Liver (tissue), 9 donors: ENCODE results near the gene CIPC. TPM values are rescaled to one million over a fixed set of nuclear protein-coding genes. Genes with fewer than 3 reads are reported as not detected.

ENCODE experiments used
- DNase-seq: peaks from one replicate; pipeline ENCODE4 v3.0.0-alpha.2; 2017; ENCODE audit warnings: low spot score
- H3K27ac ChIP-seq, 2 donors: one replicate each; pipeline ENCODE4 v1.7.0; 2013; ENCODE audit warnings: inconsistent platforms in 2 of 2, low read length in 2 of 2, control low read depth in 1 of 2, low read depth in 1 of 2, mild to moderate bottlenecking in 1 of 2
- H3K27me3 ChIP-seq, 4 donors: one replicate each; pipeline versions ENCODE4 v1.6.1 to v1.7.0; 2013; ENCODE audit warnings: low read length in 3 of 4, inconsistent platforms in 1 of 4, mild to moderate bottlenecking in 1 of 4, moderate library complexity in 1 of 4; ENCODE audit not compliant: control insufficient read depth in 4 of 4, insufficient read depth in 4 of 4
- H3K36me3 ChIP-seq, 4 donors: one replicate each; pipeline versions ENCODE4 v1.6.1 to v1.7.0; 2013; ENCODE audit warnings: low read length in 3 of 4, mild to moderate bottlenecking in 3 of 4, low read depth in 1 of 4, moderate library complexity in 1 of 4; ENCODE audit not compliant: control insufficient read depth in 4 of 4, insufficient read depth in 3 of 4
- H3K4me1 ChIP-seq, 4 donors: one replicate each; pipeline versions ENCODE4 v1.6.1 to v1.7.0; 2013; ENCODE audit warnings: low read length in 3 of 4, mild to moderate bottlenecking in 3 of 4, moderate library complexity in 1 of 4; ENCODE audit not compliant: control insufficient read depth in 4 of 4, insufficient read depth in 4 of 4
- H3K4me3 ChIP-seq, 3 donors: one replicate each; pipeline versions ENCODE4 v1.6.1 to v1.7.0; 2013; ENCODE audit warnings: low read length in 3 of 3, control low read depth in 1 of 3, low read depth in 1 of 3, mild to moderate bottlenecking in 1 of 3
- H3K9ac ChIP-seq, 2 donors: one replicate each; pipeline ENCODE4 v1.7.0; 2013; ENCODE audit warnings: low read length in 2 of 2, mild to moderate bottlenecking in 2 of 2, moderate library complexity in 2 of 2, control low read depth in 1 of 2, low read depth in 1 of 2
- H3K9me3 ChIP-seq, 4 donors: one replicate each; pipeline versions ENCODE4 v1.6.1 to v1.7.0; 2013; ENCODE audit warnings: low read length in 3 of 4; ENCODE audit not compliant: control insufficient read depth in 4 of 4
- ATF3 ChIP-seq: IDR thresholded peaks from 2 replicates; pipeline ENCODE4 v1.6.1; 2016; ENCODE audit warnings: antibody characterized with exemption
- CTCF ChIP-seq: fragments of 150-350 bp; IDR thresholded peaks from 2 replicates; pipeline ENCODE4 v1.5.1; 2017; ENCODE audit warnings: improper control_type of control experiment, low read depth, low read length; ENCODE audit not compliant: missing input control
- EGR1 ChIP-seq, 2 donors: IDR thresholded peaks; 2 replicates each; pipeline ENCODE4 v1.6.1; 2016 to 2018; ENCODE audit warnings: antibody characterized with exemption in 2 of 2, low read depth in 2 of 2
- FOXA1 ChIP-seq: IDR thresholded peaks from 2 replicates; pipeline ENCODE4 v1.6.1; 2016; ENCODE audit warnings: antibody characterized with exemption
- FOXA2 ChIP-seq: IDR thresholded peaks from 2 replicates; pipeline ENCODE4 v1.6.1; 2016; ENCODE audit warnings: antibody characterized with exemption
- GABPA ChIP-seq, 2 donors: IDR thresholded peaks in 1 of 2; conservative IDR thresholded peaks in 1 of 2; 2 replicates each; pipeline ENCODE4 v1.6.1; 2016; ENCODE audit warnings: antibody characterized with exemption in 2 of 2, mild to moderate bottlenecking in 1 of 2, moderate library complexity in 1 of 2
- HNF4A ChIP-seq, 2 donors: conservative IDR thresholded peaks; 2 replicates each; pipeline ENCODE4 v1.6.1; 2016; ENCODE audit warnings: antibody characterized with exemption in 2 of 2, mild to moderate bottlenecking in 2 of 2
- HNF4G ChIP-seq: IDR thresholded peaks from 2 replicates; pipeline ENCODE4 v1.6.1; 2016; ENCODE audit warnings: antibody characterized with exemption
- JUND ChIP-seq, 2 donors: IDR thresholded peaks; 2 replicates each; pipeline ENCODE4 v1.6.1; 2016; ENCODE audit warnings: antibody characterized with exemption in 2 of 2
- MAX ChIP-seq: IDR thresholded peaks from 2 replicates; pipeline ENCODE4 v1.6.1; 2016; ENCODE audit warnings: antibody characterized with exemption
- NR2F2 ChIP-seq: IDR thresholded peaks from 2 replicates; pipeline ENCODE4 v1.6.1; 2016; ENCODE audit warnings: antibody characterized with exemption
- RAD21 ChIP-seq, 2 donors: IDR thresholded peaks; 2 replicates each; pipeline ENCODE4 v1.6.1; 2016; ENCODE audit warnings: antibody characterized with exemption in 2 of 2, mild to moderate bottlenecking in 2 of 2
- REST ChIP-seq: IDR thresholded peaks from 2 replicates; pipeline ENCODE4 v1.6.1; 2016; ENCODE audit warnings: antibody characterized with exemption, mild to moderate bottlenecking
- RXRA ChIP-seq, 2 donors: IDR thresholded peaks; 2 replicates each; pipeline ENCODE4 v1.6.1; 2017 to 2018; ENCODE audit warnings: antibody characterized with exemption in 2 of 2, mild to moderate bottlenecking in 1 of 2
- SP1 ChIP-seq: IDR thresholded peaks from 2 replicates; pipeline ENCODE4 v1.6.1; 2018; ENCODE audit warnings: antibody characterized with exemption, mild to moderate bottlenecking
- TAF1 ChIP-seq: conservative IDR thresholded peaks from 2 replicates; pipeline ENCODE4 v1.6.1; 2016; ENCODE audit warnings: antibody characterized with exemption, mild to moderate bottlenecking
- YY1 ChIP-seq: IDR thresholded peaks from 2 replicates; pipeline ENCODE4 v1.6.1; 2016; ENCODE audit warnings: antibody characterized with exemption, mild to moderate bottlenecking
- ZBTB33 ChIP-seq: IDR thresholded peaks from 2 replicates; pipeline ENCODE4 v1.6.1; 2016; ENCODE audit warnings: antibody characterized with exemption
- WGBS: extraction: QIAGEN DNeasy Blood & Tissue Kit; methylation state at CpG from one replicate; pipeline ENCODE4 v1.1.7; 2013; 5-methylcytosine and 5-hydroxymethylcytosine counted together
- polyA plus RNA-seq, 2 donors: library from polyadenylated mRNA; stranded (reverse) in 1 of 2; unstranded in 1 of 2; fragments of 200-250 nt in 1 of 2; fragments of >200 nt in 1 of 2; fragmentation: Nextera tagmentation in 1 of 2; extraction: Ambion mirVana in 1 of 2; gene quantifications; one replicate each; pipeline versions ENCODE4 v1.2.1 to v1.2.3, GENCODE V29; 2013 to 2015
- total RNA-seq, 2 donors: library from RNA; depleted of rRNA; stranded (reverse); fragments of >200 nt; gene quantifications; one replicate each; pipeline ENCODE4 v1.2.3, GENCODE V29; 2014
- donor health status: healthy.
- donor health status: healthy.
- donor health status: healthy.
- donor health status: healthy.
- donor health status: healthy.

The CIPC gene
- total and polyA plus RNA-seq, 4 donors, result 5.2 to 17.8 (median 6.7) TPM

GRCh38 chr14:77148510-77149231 lies 50.6 kb downstream of the CIPC start (continued):
- no peak for TF ChIP-seq ZBTB33

GRCh38 chr14:77151245-77151644 lies 53.2 kb downstream of the CIPC start:
- WGBS, result 6% methylated on average over 5 of the region's 5 CpGs
- no peak for DNase-seq
- no peaks in the 10 kb centered on the region for H3K9me3 ChIP-seq
- no peak overlapping the region for H3K27ac ChIP-seq
- TF ChIP-seq YY1 (no peak), ZBTB33 (no peak), HNF4A (conservative IDR thresholded peaks at IDR 0.05) (no peak), GABPA (IDR thresholded peaks at IDR 0.05 in 1 of 2, conservative IDR thresholded peaks at IDR 0.05 in 1 of 2) (no peak), REST (no peak), FOXA1 (no peak), NR2F2 (no peak), FOXA2 (no peak), SP1 (no peak), CTCF (peak; percentile 43), JUND (IDR thresholded peaks at IDR 0.05) (no peak), HNF4G (no peak), EGR1 (IDR thresholded peaks at IDR 0.05; ENCODE audit: low read depth in 2 of 2) (no peak), TAF1 (no peak), RAD21 (IDR thresholded peaks at IDR 0.05) (peak; percentile 54 to 62), MAX (no peak), RXRA (IDR thresholded peaks at IDR 0.05) (no peak), ATF3 (no peak)
- H3K27me3 ChIP-seq, result peaks cover 0 to 4% (median 3%) of the 10 kb centered on the region in 4 donors
- H3K9ac ChIP-seq, result no peak overlapping the region
- H3K36me3 ChIP-seq, result no peaks in the 10 kb centered on the region
- no peaks in the 10 kb centered on the region for H3K4me1 ChIP-seq
- no peak overlapping the region for H3K4me3 ChIP-seq
